Smooth muscle cell (in vitro differentiated cells): ENCODE results near the gene MTMR4. TPM values are rescaled to one million over a fixed set of nuclear protein-coding genes. Genes with fewer than 3 reads are reported as not detected.

Source experiments
- DNase-seq: peaks from one replicate; lab custom pipeline; 2025; ENCODE audit not compliant: unreplicated experiment; lab: John Stamatoyannopoulos, UW
- H2AFZ ChIP-seq: fragments of 200-600 bp; sonication (generic); 2 replicates; pipeline ENCODE4 v1.6.0; 2016; ENCODE audit warnings: antibody characterized with exemption, low read depth, mild to moderate bottlenecking
- H3F3A ChIP-seq: fragments of 200-600 bp; sonication (generic); 2 replicates; pipeline ENCODE4 v1.6.0; 2017; ENCODE audit warnings: antibody characterized with exemption, low read depth
- H3K27ac ChIP-seq: fragments of 200-600 bp; sonication (generic); 2 replicates; pipeline ENCODE4 v1.5.1; 2016; ENCODE audit warnings: low read depth, mild to moderate bottlenecking
- H3K27me3 ChIP-seq: fragments of 200-600 bp; sonication (generic); 2 replicates; pipeline ENCODE4 v1.6.1; 2016; ENCODE audit warnings: low read depth, mild to moderate bottlenecking
- H3K36me3 ChIP-seq: fragments of 200-600 bp; sonication (generic); 2 replicates; pipeline ENCODE4 v1.5.1; 2016; ENCODE audit warnings: low read depth
- H3K4me1 ChIP-seq: fragments of 200-600 bp; sonication (generic); 2 replicates; pipeline ENCODE4 v1.5.1; 2016; ENCODE audit warnings: low read depth
- H3K4me2 ChIP-seq: fragments of 200-600 bp; sonication (generic); 2 replicates; pipeline ENCODE4 v1.6.0; 2016; ENCODE audit warnings: mild to moderate bottlenecking
- H3K4me3 ChIP-seq: fragments of 200-600 bp; sonication (generic); 2 replicates; pipeline ENCODE4 v1.5.1; 2016; ENCODE audit warnings: mild to moderate bottlenecking
- H3K79me2 ChIP-seq: fragments of 200-600 bp; sonication (generic); 2 replicates; pipeline ENCODE4 v1.6.0; 2016; ENCODE audit warnings: low read depth, mild to moderate bottlenecking
- H3K9ac ChIP-seq: fragments of 200-600 bp; sonication (generic); 2 replicates; pipeline ENCODE4 v1.6.0; 2016; ENCODE audit warnings: low read depth
- H3K9me3 ChIP-seq: fragments of 200-600 bp; sonication (generic); replicated peaks from 2 replicates; pipeline ENCODE4 v1.5.1; 2016; ENCODE audit warnings: low read depth
- H4K20me1 ChIP-seq: fragments of 200-600 bp; sonication (generic); 2 replicates; pipeline ENCODE4 v1.6.0; 2016; ENCODE audit warnings: low read depth
- CTCF ChIP-seq: fragments of 200-600 bp; sonication (generic); IDR thresholded peaks from 2 replicates; pipeline ENCODE4 v1.5.1; 2017; ENCODE audit warnings: borderline replicate concordance, mild to moderate bottlenecking, antibody characterized with exemption; ENCODE audit not compliant: insufficient read depth, poor library complexity, severe bottlenecking
- WGBS: methylation state at CpG from one replicate; pipeline ENCODE4 v1.1.7; 2016; ENCODE audit warnings: low lambda C conversion rate; 5-methylcytosine and 5-hydroxymethylcytosine counted together
- polyA plus RNA-seq: library from polyadenylated mRNA; unstranded; fragments of >200 nt; fragmentation: Nextera tagmentation; extraction: Ambion mirVana; gene quantifications from 2 replicates; pipeline ENCODE4 v1.2.1, GENCODE V29; 2016
- total RNA-seq: library from RNA; depleted of rRNA; stranded (reverse); fragments of >200 nt; gene quantifications from 2 replicates; pipeline ENCODE4 v1.2.3, GENCODE V29; 2014

MTMR4 gene
- total and polyA plus RNA-seq, 2 experiments from 2014 or later: 15.8 to 25.4 TPM

GRCh38 chr17:58525239-58525638 is 10.8 kb upstream of the MTMR4 start:
- no peak for TF ChIP-seq CTCF
- H3K9me3 ChIP-seq: no peaks in the 10 kb centered on the region
- H3K4me1 ChIP-seq: no peaks in the 10 kb centered on the region
- H3K4me3 ChIP-seq: no peak overlapping the region
- no peaks in the 10 kb centered on the region for H3K27me3 ChIP-seq
- H3F3A ChIP-seq: no peaks in the 10 kb centered on the region
- peak; percentile 16 for DNase-seq
- H2AFZ ChIP-seq: peak overlapping the region; percentile 46
- H4K20me1 ChIP-seq: no peaks in the 10 kb centered on the region
- no peak overlapping the region for H3K9ac ChIP-seq
- H3K4me2 ChIP-seq: peak overlapping the region; percentile 68
- H3K27ac ChIP-seq: peak overlapping the region; percentile 58
- H3K36me3 ChIP-seq: no peaks in the 10 kb centered on the region
- 37% methylated on average over 3 of the region's 3 CpGs for WGBS
- no peaks in the 10 kb centered on the region for H3K79me2 ChIP-seq

GRCh38 chr17:58521680-58522079 is 7.2 kb upstream of the MTMR4 start:
- no peaks in the 10 kb centered on the region for H4K20me1 ChIP-seq
- peaks cover 10% of the 10 kb centered on the region for H3K4me1 ChIP-seq
- TF ChIP-seq CTCF: no peak
- H2AFZ ChIP-seq: no peak overlapping the region
- H3F3A ChIP-seq: peaks cover 5% of the 10 kb centered on the region
- no peaks in the 10 kb centered on the region for H3K27me3 ChIP-seq
- no peak overlapping the region for H3K4me3 ChIP-seq
- H3K9ac ChIP-seq: no peak overlapping the region
- H3K27ac ChIP-seq: no peak overlapping the region
- 93% methylated on average over 10 of the region's 10 CpGs for WGBS
- DNase-seq: no peak
- no peaks in the 10 kb centered on the region for H3K79me2 ChIP-seq
- H3K4me2 ChIP-seq: no peak overlapping the region
- H3K36me3 ChIP-seq: no peaks in the 10 kb centered on the region
- H3K9me3 ChIP-seq: no peaks in the 10 kb centered on the region

- H3K4me2 ChIP-seq: no peak overlapping the region
- no peak overlapping the region for H3K9ac ChIP-seq
- H3K4me1 ChIP-seq: peaks cover 11% of the 10 kb centered on the region
- no peaks in the 10 kb centered on the region for H3K36me3 ChIP-seq
- H4K20me1 ChIP-seq: no peaks in the 10 kb centered on the region
- no peak for DNase-seq
- H3K9me3 ChIP-seq: no peaks in the 10 kb centered on the region
- H2AFZ ChIP-seq: no peak overlapping the region
- peaks cover 5% of the 10 kb centered on the region for H3F3A ChIP-seq
- TF ChIP-seq CTCF: peak; percentile 36
- H3K4me3 ChIP-seq: no peak overlapping the region
- WGBS: 57% methylated on average over 15 of the region's 15 CpGs
- H3K27ac ChIP-seq: no peak overlapping the region
- no peaks in the 10 kb centered on the region for H3K79me2 ChIP-seq
- H3K27me3 ChIP-seq: no peaks in the 10 kb centered on the region
Observed at GRCh38 chr17:58520843-58521430, 6.5 kb upstream of the MTMR4 start.
